OCI-LY3 (cell line): ENCODE measurements around the gene PDE4DIP.
"Not testable (repeated sequence)": the region's sequence is repeated elsewhere in the genome, so short reads cannot be mapped to it uniquely, and the experiment has no call there.

ENCODE experiments used
- EZH2phosphoT487 ChIP-seq: fragments of 200-600 bp; shearing (Covaris generic); IDR thresholded peaks from 2 replicates; pipeline ENCODE4 v1.6.1; 2018; ENCODE audit warnings: antibody characterized with exemption, mixed run types, low read depth
- TF ChIP-seq, protein P1 (sequence below): fragments of 200-600, 300-600 bp; sonication (generic); IDR thresholded peaks from 2 replicates; pipeline ENCODE4 v1.5.1; 2014; ENCODE audit warnings: antibody characterized with exemption, low read length, low read depth

DNA sequence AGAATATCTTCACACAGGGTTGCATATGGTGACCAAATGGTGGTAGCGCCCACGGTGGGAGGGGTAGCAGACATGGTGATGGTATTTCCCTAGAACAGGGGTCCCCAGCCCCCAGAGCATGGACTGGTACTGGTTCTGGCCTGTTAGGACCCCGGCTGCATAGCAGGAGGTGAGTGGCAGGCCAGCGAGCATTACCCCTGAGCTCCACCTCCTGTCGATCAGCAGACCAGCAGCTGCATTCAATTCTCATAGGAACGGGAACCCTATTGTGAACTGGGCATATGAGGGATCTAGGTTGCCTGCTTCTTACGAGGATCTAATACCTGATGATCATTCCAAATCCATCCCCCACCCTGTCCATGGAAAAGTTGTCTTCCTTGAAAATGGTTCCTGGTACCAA is 22.0 kb upstream of the PDE4DIP start:
- TF ChIP-seq, protein P1, sequence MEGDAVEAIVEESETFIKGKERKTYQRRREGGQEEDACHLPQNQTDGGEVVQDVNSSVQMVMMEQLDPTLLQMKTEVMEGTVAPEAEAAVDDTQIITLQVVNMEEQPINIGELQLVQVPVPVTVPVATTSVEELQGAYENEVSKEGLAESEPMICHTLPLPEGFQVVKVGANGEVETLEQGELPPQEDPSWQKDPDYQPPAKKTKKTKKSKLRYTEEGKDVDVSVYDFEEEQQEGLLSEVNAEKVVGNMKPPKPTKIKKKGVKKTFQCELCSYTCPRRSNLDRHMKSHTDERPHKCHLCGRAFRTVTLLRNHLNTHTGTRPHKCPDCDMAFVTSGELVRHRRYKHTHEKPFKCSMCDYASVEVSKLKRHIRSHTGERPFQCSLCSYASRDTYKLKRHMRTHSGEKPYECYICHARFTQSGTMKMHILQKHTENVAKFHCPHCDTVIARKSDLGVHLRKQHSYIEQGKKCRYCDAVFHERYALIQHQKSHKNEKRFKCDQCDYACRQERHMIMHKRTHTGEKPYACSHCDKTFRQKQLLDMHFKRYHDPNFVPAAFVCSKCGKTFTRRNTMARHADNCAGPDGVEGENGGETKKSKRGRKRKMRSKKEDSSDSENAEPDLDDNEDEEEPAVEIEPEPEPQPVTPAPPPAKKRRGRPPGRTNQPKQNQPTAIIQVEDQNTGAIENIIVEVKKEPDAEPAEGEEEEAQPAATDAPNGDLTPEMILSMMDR: not testable (repeated sequence)
- TF ChIP-seq EZH2phosphoT487: not testable (repeated sequence)
